HL-60 (cell line): ENCODE results near the gene CENPC.

Experiments used
- CTCF ChIP-seq: IDR thresholded peaks from one replicate; pipeline ENCODE4 v1.5.1; 2011; ENCODE audit warnings: low read length, control low read depth, inconsistent platforms; ENCODE audit not compliant: insufficient read depth
- GABPA ChIP-seq: IDR thresholded peaks from 2 replicates; pipeline ENCODE4 v1.6.1; 2012; ENCODE audit warnings: low read depth
- POLR2AphosphoS5 ChIP-seq: IDR thresholded peaks from 2 replicates; pipeline ENCODE4 v1.6.1; 2012; ENCODE audit warnings: low read depth
- REST ChIP-seq: IDR thresholded peaks from 2 replicates; pipeline ENCODE4 v1.6.1; 2012; ENCODE audit warnings: low read depth; ENCODE audit not compliant: insufficient replicate concordance
- SPI1 ChIP-seq: IDR thresholded peaks from 2 replicates; pipeline ENCODE4 v1.6.1; 2012; ENCODE audit warnings: low read depth, mild to moderate bottlenecking, borderline replicate concordance

GRCh38 chr4:67512501-67512900 lies 32.8 kb downstream of the CENPC start:
- no peak for TF ChIP-seq REST
- TF ChIP-seq CTCF, result no peak
- TF ChIP-seq POLR2AphosphoS5, result no peak
- no peak for TF ChIP-seq GABPA
- TF ChIP-seq SPI1, result no peak
